ENCODE data around the gene UBE2O.

UBE2O gene

GRCh38 chr17:76414334-76415295, 38.3 kb downstream of the UBE2O start:
- DNase-seq (ENCODE audit: low spot score), result no peak

- no peak for DNase-seq (ENCODE audit: low spot score)
Measured at GRCh38 chr17:76411247-76411646, 41.7 kb downstream of the UBE2O start.

GRCh38 chr17:76410328-76410965, 42.5 kb downstream of the UBE2O start:
- DNase-seq (ENCODE audit: low spot score), result no peak

- DNase-seq (ENCODE audit: low spot score), result peak; percentile 84
Measured at GRCh38 chr17:76408037-76408849, 44.7 kb downstream of the UBE2O start.

GRCh38 chr17:76407509-76407908, 45.4 kb downstream of the UBE2O start:
- DNase-seq (ENCODE audit: low spot score), result no peak

GRCh38 chr17:76405967-76406647, 46.8 kb downstream of the UBE2O start:
- DNase-seq (ENCODE audit: low spot score), result no peak

GRCh38 chr17:76405607-76405966, 47.4 kb downstream of the UBE2O start:
- no peak for DNase-seq (ENCODE audit: low spot score)

GRCh38 chr17:76404976-76405563, 47.9 kb downstream of the UBE2O start:
- no peak for DNase-seq (ENCODE audit: low spot score)

GRCh38 chr17:76404256-76404655, 48.7 kb downstream of the UBE2O start:
- no peak for DNase-seq (ENCODE audit: low spot score)

GRCh38 chr17:76402711-76403110, 50.2 kb downstream of the UBE2O start:
- DNase-seq (ENCODE audit: low spot score), result no peak

GRCh38 chr17:76399175-76400172, 53.5 kb downstream of the UBE2O start:
- DNase-seq (ENCODE audit: low spot score), result no peak

GRCh38 chr17:76398523-76399174, 54.3 kb downstream of the UBE2O start:
- DNase-seq (ENCODE audit: low spot score), result no peak

GRCh38 chr17:76397687-76398522, 55.0 kb downstream of the UBE2O start:
- peak; percentile 92 for DNase-seq (ENCODE audit: low spot score)

GRCh38 chr17:76397184-76397583, 55.8 kb downstream of the UBE2O start:
- DNase-seq (ENCODE audit: low spot score), result no peak

GRCh38 chr17:76395980-76396379, 57.0 kb downstream of the UBE2O start:
- DNase-seq (ENCODE audit: low spot score), result no peak

GRCh38 chr17:76394166-76394565, 58.8 kb downstream of the UBE2O start:
- no peak for DNase-seq (ENCODE audit: low spot score)

- DNase-seq (ENCODE audit: low spot score), result no peak
Measured at GRCh38 chr17:76391200-76391715, 61.7 kb downstream of the UBE2O start.

- no peak for DNase-seq (ENCODE audit: low spot score)
Measured at GRCh38 chr17:76390003-76390421, 62.9 kb downstream of the UBE2O start.
